GM10266 (cell line): ENCODE data around the gene WHRN.

ENCODE experiments used
- DNase-seq: peaks from one replicate; pipeline ENCODE4 v3.0.0; 2012; ENCODE audit errors: extremely low spot score
- CTCF ChIP-seq: IDR thresholded peaks from 2 replicates; pipeline ENCODE4 v1.5.1; 2012; ENCODE audit warnings: mild to moderate bottlenecking, low read depth; ENCODE audit not compliant: control insufficient read depth, insufficient read depth; ENCODE audit errors: missing control alignments

Gene WHRN

DNA sequence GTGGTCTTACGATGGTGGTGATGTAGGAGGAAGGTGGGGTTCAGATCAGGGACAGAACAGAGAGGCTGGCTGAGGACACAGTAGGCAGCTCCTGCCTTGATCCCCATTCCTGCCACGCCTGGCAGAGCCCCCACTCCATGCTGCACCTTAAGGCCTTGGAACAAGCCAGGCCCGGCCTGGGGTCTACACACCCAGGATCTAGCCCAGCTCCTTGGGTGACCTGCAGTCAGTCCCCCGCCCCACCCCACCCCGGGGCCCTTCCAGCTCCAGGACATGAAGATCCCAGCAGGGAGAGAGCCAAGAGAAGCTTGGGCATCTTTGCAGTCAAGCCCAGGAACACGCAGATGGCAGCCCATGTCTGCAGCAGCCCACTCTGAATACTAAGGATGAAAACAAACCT lies 34.7 kb downstream of the WHRN start:
- no peak for DNase-seq
- TF ChIP-seq CTCF: no peak

DNA sequence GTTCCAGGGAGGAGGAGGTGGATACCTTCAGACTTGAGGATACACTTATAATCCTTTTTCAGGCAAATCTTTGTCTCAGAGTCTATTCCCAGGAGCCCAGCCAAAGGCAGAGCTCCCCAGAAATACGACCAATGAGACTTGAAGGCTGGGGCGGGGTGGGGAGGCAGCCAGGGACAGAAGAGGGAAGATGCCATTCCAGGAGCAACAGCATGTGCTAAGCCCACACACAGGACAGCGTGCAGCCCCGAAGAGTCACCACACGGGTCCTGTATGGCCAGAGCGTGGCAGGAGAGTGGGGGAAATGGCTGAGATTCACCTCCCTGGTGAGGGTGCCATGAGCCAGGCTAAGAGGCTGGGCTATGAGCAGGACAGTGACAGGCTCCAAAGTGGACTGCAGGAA lies 35.2 kb downstream of the WHRN start:
- no peak for DNase-seq
- TF ChIP-seq CTCF: no peak

GRCh38 chr9:114469091-114469853 lies 36.0 kb downstream of the WHRN start:
- DNase-seq: no peak

DNA sequence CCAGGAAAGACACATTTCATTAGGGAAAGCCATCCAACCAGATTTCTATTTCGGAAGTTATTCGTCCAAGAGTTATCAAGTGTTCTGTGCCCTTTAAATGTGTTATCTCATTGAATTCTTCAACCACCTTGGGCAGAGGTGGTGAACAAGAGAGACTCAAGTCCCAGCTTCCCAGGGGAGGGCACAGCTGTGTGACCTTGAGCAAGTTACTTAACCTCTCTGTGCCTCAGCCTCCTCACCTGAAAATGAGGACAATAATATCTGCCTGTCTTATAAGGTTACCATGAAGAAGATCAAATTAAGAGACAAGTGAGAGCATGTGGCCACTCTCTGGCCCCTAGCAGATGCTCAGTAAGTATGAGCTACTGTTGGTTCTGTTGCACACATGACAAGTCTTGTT lies 37.4 kb downstream of the WHRN start:
- no peak for TF ChIP-seq CTCF
- no peak for DNase-seq

More at GRCh38 chr9:114469091-114469853, 36.0 kb downstream of the WHRN start:
- no peak for TF ChIP-seq CTCF

DNA sequence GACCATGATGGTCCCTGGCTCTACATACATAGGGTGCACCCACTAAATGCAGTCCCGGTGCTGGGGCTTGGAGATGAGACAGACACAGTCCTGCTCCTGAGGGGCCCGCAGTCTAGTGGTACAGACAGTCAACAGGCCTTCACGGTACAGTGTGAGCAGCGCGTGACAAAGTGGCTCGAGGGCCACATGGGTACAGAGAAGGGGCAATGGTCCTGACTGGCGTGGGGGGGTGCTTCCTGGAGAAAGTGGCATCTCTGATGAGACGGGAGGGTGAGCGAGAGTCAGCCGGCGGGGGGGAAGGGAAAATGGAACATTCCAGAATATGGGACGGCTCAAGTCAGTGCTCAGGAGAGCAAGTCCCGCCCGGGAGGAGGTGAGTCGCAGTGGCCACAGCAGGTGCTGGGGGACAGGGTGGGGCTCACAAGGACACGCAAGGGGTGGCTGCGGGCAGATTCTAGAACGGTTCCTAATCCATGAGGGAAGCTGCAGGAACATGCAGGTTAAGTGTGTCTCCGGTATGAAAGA lies 38.0 kb downstream of the WHRN start:
- no peak for DNase-seq
- TF ChIP-seq CTCF: no peak

DNA sequence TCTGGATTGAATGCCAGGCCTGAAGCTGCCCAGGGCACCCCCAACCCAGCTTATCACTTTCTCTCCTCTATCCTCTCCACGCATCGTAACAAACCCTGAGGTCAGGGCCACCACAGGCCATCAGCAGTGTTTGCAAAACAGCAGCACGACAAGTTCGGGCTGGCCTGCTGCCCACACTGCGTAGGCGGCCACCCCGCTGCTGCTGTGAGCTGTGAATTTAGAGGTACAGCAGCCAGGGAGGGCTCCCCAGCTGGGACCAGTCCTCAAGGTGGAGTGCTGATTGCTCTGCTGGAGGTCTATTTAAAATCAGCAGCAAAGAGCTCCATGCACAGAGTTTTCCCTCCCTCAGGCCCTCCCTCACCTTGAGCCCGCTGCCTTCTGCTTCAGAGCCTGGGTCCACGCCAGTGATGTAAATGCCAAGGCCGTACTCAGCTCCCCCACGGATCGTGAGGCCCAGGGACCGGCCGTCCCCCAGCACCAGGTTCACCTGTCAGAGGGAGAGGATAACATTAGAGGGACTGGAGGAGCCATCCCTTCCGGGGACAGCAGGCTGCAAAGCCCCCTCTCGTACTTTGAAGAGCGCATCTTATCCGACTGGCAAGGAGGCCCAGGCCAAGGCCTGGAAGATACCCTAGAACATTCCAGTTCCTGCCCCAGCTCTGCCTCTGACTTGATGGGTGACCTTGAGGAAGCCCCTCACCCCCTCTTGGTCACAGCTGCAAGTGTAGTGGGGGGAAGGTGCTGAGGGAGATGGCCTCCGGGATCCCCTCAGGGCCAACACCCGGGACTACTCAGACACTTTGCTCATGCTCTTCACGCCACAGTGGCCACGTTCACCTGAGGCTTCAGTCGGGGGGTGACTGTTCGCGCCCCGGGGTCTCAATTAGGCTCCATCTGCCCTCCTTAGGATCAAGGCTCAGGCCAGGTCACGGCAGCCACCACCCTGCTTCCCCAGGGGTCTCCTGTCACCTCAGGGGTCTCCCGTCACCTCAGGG lies 39.1 kb downstream of the WHRN start:
- TF ChIP-seq CTCF: no peak
- DNase-seq: no peak
